Suppressor macrophage (primary cell): ENCODE data around the gene ATP8A2.

Source experiments
- DNase-seq, 4 experiments: peaks; one replicate each; pipeline ENCODE4 v3.0.0-alpha.2; 2020 to 2022

The ATP8A2 gene

GRCh38 chr13:25977216-25977615, 605.4 kb downstream of the ATP8A2 start:
- DNase-seq: no peak

- DNase-seq: no peak
These were observed 605.9 kb downstream of the ATP8A2 start for GRCh38 chr13:25977671-25978070.

DNA sequence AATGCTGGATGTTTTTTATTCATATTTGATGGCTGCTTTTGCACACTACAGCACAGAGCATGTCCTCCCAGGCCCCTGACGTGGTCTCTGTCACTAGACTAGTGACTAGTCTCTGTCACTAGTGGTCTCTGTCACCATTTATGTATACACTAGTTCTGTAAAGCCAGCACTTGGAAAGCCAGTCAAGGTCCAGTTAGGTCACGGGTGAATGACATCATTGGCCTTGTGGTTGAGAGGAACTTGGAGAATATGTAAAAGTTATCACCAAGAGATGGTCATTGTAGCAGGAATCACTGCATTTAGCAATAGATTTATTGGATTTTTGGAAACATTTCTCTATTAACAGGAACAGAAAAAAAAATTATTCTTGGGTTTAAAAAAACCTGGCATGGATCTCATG, 607.2 kb downstream of the ATP8A2 start:
- DNase-seq: peak; percentile 41 to 64 (median 54)

GRCh38 chr13:25979371-25979770, 607.6 kb downstream of the ATP8A2 start:
- no peak for DNase-seq

DNA sequence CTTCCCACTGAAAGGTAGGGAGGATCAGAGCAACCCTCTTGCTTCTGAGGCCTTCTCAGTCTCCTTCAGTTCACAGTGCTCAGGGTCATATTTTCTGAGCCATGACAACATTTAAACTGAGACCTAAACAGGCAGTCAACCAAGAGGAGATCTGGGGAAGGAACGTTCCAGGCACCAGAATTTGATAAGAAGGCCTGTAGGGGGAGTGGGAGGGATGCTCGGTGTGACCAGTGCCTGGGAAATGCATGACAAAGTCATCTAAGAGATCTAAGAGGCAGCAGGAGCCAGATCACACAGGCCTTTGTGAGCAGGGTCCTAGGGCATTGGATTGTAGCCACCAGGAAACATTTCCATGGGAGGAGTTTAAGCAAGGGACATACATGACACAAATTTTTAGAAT, 608.5 kb downstream of the ATP8A2 start:
- peak in 2 of 4 experiments; percentile 10 to 26 for DNase-seq

DNA sequence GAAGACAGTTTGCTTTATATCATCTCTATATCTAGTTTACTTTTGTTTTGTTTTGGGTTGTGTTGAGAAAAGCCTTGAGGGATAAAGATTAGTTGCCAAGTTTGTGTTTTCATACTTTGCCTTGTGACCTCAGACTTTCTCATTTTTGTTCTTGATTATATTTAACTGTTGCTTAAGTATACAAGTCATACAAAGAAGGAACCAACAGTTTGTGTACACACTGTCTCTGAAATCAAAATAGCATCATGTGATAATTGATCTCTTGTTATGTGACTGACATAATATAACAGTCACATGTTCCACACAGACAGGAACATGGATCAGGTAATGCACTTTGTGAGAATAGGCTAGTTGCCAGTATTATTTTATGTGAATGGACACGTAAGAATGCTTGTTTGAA, 609.3 kb downstream of the ATP8A2 start:
- DNase-seq: peak in 2 of 4 experiments; percentile 39 to 41

DNA sequence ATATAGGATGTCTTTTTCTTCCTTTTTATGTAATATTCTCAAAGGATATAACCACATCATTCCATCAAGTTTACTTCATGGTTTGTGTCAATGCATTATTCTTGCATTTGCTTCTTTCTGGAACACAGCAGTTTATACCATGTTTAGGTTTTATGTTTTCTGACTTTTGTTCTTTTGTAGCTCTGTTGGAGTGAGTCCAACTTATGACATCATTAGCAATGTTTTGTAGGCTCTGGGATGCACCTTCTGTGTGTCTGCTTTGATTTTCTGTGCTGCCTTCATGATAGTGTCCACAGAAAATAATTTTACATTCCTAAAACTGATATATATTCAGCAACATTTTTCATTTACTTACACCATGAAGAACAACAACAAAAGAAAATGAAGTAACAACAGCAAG, 611.1 kb downstream of the ATP8A2 start:
- no peak for DNase-seq

DNA sequence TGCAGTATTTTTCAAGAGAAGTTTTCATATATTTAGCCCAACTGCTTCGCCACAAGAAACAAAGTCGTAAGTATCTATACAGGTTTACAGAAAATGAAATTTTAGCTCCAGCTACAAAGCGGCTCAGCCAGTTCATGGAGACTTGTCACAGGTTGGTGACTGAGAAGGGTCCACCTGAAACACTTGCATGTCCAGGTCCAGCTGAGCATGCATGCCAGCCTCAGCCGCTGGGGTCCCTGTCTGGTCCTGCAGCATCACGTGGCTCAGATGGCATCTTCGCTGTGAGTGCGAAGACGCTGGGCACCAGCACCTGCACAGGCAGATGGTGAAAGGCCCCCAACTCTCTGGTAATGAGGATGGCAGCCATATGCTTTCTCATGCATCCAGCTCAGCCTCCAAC, 616.2 kb downstream of the ATP8A2 start:
- no peak for DNase-seq

- DNase-seq: no peak
These were observed 616.9 kb downstream of the ATP8A2 start for GRCh38 chr13:25988661-25989060.

GRCh38 chr13:25990801-25991200, 619.0 kb downstream of the ATP8A2 start:
- DNase-seq: no peak

GRCh38 chr13:25992076-25992475, 620.3 kb downstream of the ATP8A2 start:
- DNase-seq: no peak

- peak in 2 of 4 experiments; percentile 11 to 36 for DNase-seq
These were observed 635.7 kb downstream of the ATP8A2 start for GRCh38 chr13:26007261-26008125.

- DNase-seq: no peak
These were observed 638.9 kb downstream of the ATP8A2 start for GRCh38 chr13:26010487-26011207.

- no peak for DNase-seq
These were observed 639.4 kb downstream of the ATP8A2 start for GRCh38 chr13:26011208-26011573.

- DNase-seq: peak in 3 of 4 experiments; percentile 33 to 54 (median 54)
These were observed 640.4 kb downstream of the ATP8A2 start for GRCh38 chr13:26011996-26012821.

- no peak for DNase-seq
These were observed 641.2 kb downstream of the ATP8A2 start for GRCh38 chr13:26012995-26013394.

GRCh38 chr13:26015271-26016125, 643.7 kb downstream of the ATP8A2 start:
- no peak for DNase-seq

DNA sequence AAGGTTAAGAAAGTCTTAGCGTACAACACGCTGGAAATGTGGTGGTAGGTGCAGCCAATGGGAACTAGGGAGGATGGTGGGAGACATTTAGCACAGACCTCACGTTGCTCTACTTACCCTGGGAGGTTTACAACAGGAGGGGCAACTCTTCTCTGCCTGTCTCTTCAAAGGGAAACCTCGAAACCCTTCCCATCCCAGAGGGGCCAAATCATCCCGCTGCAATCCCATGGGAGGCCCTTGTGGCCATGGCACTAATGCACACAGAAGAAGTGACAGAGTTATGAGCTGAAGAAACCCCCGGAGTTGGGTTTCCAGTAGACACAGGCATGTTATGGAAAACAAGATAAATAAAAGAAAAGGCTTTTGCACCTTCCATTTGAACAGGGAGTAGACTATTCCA, 644.4 kb downstream of the ATP8A2 start:
- DNase-seq: no peak

DNA sequence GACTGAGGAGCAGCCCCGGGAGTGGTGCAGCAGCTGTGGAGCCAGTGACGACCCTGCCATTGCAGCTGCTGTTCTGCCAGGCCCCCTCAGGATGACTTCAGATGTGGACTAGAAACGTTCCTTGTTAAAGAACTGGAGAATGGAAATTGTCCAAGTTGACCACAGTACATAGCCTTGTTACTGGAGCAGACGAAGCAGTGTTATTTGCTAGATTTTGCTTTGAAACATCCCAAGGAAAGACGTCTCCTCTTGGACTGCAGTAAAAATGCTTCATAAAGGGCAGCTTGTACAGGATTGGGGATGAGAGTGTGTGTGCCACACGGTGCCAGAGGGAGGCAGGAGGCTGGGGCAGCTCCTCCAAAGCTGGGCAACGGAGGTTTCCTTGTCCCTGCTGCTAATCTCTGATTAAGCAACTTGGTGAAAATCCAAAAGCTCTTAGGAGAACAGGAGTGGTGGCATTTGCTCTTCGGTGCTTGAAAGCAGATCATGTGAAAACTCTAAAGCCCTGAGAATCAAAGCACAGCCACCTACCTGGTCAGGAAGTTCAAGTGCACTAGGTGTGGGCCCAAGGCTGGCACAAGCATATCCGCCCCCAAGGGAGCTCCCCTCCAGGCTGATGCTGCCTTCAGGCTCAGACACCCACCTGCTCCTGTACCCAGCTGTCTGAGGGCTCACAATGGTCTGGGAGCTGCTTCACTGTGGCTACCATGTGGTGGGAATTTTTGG, 645.6 kb downstream of the ATP8A2 start:
- no peak for DNase-seq

GRCh38 chr13:26017932-26018665, 646.3 kb downstream of the ATP8A2 start:
- DNase-seq: no peak

GRCh38 chr13:26019251-26019650, 647.5 kb downstream of the ATP8A2 start:
- no peak for DNase-seq
